ENCODE results near the gene TMTC1.
"Not testable (repeated sequence)": the region's sequence is repeated elsewhere in the genome, so short reads cannot be mapped to it uniquely, and the experiment has no call there.

The TMTC1 gene

DNA sequence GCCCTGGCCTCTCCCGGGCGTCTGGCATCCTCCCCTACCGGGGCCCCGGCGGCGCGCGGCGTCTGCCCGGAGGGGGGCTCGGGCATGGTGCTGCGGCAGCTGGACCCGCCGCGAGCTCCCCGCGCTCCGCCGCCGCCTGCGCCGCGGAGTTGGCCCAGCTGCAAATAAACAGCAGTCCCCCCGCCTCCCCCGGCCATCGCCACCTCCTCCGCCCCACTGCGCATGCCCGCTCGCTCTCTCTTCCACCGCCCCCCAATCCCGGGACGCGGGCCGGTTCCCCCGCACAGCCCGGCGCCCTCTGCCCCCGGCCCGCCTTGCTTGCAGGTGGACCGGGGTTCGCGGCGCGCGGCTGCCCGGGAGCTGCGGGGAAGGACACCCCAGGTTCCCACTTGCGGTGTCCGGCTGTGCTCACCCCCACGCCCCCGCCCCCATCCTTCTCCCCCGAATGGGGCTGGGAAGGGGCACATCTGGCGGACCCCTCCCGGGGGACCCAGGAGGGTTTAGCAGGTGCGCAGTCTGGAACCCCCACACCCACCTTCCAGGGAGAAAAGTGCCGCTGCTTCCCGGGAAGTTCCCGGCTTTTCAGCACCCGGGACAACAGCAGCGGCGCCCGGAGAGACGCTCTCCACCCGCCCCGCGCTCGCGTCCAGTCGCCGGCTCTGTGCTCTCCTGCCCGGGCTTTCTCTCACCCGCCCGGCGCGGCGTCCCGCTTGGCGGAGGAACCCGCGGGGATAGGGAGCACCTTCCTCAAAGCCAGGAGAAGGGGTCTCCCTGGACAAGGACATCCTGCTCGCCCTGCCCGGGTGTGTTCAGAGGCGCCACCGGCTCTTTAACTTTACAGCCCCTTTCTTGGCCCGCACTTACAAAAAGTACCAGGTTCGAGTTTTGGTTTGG, at the start of gene TMTC1:
TSS of gene TMTC1 (minus strand) at position 170 of the 894 bp plus-strand sequence. CDS start 191 bp downstream, outside the sequence.
- DNase-seq, result no peak

DNA sequence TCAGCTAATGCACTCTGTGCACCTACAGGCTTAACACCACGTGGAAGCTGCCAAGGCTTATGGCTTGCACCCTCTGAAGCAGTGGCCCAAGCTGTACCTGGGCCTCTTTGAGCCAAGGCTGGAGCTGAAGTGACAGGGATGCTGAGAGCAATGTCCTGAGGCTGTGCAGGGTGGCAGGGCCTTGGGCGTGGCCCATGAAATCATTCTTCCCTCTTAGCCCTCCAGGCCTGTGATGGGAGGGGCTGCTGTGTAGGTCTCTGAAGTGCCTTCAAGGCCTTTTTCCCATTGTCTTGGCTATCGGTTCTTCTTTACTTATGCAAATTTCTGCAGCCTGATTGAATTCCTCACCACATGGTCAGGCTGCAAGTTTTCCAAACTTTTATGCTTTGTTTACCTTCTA, 47.4 kb upstream of the TMTC1 start:
- no peak for DNase-seq

DNA sequence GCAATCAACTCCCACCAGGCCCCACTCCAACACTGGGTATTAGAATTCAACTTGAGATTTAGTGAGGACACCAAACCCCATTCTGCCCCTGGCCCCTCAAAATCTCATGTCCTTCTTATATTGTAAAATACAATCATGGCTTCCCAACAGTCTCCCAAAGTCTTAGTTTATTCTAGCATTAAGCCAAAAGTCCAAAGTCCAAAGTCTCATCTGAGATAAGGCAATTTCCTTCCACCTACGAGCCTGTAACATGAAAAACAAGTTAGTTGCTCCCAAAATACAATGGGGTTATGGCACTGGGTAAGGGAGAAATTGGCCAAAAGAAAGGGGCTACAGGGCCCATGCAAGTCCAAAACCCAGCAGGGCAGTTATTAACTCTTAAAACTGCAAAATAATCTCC, 46.6 kb upstream of the TMTC1 start:
- no peak for DNase-seq

DNA sequence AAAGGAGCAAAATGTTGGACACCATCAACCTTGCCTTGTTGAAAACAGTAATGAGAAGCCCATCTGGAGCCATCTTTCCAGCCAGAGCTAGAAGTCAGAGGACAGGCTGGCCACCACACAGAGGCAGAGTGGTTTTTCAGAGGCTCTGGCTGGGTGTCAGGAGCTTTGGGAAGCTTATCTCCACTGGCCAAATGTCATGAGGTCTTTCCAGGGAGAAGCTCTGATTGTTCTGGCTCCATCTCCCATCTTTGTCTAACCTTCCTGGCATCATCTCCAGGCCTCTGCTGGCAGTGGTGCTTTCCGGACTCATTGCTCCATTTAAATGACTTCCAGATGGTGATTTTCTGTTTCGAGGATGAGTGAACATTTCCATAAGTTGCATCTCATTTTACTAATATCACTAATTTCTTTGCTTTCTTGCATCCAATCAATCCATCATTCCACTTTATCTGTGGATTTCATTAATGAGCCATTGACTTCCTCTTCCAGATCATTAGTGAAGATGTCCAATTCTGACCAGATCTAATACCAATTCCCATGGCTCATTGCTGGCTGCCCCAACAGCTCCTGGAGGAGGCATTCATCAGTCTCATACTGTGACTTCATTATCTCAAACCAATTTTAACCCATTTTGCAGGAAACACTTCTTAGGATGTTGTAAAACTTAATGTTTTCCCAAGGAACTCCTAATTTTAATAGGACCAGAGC, 35.3 kb upstream of the TMTC1 start:
- no peak for DNase-seq

DNA sequence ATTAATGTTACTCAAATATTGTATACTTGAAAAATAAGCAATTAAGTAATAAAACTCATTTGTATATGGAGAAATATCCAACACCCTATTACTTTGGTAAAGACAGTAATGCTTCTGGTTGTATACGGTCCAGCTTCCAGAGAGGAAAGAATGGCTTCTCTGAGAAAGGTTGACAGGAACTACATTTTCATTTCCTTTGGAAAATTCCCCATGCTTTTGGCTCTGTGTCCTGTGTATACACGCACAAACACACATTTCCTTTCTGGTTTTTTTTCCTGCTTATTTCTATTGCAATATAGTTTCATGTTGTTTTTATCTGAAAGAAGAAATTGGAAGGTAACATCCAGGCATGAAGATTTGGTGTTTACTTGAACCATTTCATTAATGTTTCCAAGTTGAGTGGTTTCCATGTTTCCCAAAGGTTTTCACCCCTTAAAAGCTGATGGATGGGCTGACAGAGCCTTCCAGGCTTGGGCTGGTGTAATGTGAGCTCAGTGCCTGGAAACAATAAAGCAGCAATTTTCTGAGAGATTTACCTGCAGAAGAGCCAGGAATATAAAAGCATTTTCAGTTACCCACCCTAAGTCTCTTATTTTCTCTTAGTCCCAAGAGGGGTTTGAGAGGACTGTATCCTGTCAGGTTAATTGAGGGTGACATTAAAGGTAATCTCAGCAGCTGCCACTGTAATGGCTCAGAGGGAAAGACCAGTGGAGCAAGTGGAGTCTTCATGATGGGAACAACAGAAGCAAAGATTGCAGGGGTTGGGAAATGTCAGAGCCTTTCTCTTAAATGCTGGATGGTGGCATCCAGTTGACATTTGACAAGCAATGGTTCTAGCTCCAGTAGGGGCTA, 33.4 kb upstream of the TMTC1 start:
- DNase-seq, result no peak

DNA sequence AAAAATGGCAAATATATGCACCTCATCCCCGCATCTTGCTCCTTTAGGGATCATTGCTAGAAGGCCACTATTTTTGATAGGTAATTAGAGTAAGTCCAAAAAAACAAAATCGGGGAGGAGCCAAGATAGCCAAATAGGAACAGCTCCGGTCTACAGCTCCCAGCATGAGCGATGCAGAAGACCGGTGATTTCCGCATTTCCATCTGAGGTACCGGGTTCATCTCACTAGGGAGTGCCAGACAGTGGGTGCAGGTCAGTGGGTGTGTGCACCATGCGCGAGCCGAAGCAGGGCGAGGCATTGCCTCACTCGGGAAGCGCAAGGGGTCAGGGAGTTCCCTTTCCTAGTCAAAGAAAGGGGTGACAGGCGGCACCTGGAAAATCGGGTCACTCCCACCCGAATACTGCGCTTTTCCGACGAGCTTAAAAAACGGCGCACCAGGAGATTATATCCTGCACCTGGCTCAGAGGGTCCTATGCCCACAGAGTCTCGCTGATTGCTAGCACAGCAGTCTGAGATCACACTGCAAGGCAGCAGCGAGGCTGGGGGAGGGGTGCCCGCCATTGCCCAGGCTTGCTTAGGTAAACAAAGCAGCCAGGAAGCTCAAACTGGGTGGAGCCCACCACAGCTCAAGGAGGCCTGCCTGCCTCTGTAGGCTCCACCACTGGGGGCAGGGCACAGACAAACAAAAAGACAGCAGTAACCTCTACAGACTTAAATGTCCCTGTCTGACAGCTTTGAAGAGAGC, 26.0 kb upstream of the TMTC1 start:
- DNase-seq, result not testable (repeated sequence)

DNA sequence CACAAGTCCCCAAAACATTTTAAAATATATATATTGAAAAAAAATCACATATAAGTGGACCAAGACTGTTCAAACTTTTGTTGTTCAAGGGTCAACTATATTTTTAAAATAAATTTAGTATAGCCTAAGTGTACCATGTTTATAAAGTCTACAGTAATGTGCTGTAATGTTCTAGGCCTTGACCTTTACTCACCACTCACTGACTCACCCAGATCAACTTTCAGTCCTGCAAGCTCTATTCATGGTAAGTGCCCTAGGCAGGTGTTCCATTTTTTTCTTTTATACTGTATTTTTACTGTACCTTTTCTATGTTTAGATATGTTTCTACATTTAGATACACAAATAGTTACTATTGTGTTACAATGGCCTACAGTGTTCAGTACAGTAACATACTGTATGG, 23.4 kb upstream of the TMTC1 start:
- DNase-seq, result no peak

DNA sequence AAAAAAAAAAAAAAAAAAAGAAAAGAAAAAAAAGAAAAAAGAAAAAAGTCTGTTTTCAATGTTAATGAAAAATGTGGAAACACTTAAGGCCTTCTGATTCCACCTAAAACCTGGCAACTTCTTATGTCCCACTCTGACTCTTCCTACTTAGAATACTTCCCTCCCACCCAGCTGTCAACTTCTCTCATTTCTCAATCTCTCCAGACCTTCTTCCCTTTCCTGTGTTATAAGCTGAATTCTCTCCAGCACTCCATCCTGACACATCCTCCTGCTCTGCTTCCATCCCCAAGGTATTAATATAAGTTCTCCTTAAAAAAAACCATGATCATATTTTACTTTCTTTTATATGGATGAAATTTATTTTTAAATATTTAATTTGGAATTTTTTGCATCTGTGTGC, 20.3 kb upstream of the TMTC1 start:
- DNase-seq, result no peak

DNA sequence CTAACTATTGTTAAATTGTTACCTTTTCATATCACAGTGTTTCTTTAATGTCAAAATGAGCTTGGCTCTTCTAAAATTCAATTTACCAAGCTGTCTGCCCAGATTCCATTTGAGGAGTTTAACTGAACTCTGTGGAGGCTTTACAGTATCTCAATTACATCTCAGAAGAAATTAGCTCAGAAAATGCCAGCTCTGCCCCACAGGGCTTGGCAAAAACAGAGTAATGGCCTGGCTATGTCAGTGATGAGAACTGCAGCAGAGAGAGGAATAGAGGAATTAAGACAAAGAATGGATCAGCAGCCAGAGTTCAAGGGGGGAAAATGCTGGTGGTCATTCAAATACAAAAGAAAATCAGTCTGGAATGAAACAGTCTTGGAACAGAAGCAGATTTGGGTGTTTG, 15.8 kb upstream of the TMTC1 start:
- no peak for DNase-seq

DNA sequence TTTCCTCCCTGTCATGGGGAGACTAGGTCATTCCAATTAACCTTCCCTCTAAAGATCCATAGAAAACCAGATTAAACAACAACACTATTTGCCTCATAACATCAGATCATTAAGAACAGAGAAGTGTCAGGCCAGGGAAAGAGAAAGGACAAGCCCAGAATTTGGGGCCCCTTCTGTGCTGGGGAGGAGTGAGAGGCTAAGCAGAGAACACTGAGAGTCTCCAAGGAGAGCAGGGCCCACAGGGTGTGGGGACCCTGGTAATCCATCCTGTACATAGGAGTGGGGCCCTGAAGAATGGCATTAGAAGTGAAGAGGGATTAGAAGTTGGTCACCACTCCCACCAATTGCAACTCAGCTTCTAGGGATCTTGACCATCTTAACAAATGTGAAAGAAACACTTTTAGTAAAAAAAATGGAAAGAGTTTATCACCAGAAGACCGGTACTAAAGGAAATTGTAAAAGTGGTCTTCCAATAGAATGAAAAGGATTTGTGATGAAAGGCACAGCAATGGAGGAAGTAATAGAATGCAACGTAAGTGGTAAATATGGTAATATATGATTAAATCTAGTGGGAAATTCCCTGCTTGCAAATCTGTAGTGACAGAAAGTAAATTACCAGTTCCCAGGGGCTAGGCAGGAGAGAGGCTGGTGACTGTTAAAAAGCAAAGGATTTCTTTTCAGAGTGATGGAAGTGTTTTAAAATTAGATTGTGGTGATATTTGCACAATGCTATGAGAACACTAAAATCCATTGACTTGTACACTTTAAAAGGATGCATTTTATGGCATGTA, 14.0 kb upstream of the TMTC1 start:
- DNase-seq, result no peak

DNA sequence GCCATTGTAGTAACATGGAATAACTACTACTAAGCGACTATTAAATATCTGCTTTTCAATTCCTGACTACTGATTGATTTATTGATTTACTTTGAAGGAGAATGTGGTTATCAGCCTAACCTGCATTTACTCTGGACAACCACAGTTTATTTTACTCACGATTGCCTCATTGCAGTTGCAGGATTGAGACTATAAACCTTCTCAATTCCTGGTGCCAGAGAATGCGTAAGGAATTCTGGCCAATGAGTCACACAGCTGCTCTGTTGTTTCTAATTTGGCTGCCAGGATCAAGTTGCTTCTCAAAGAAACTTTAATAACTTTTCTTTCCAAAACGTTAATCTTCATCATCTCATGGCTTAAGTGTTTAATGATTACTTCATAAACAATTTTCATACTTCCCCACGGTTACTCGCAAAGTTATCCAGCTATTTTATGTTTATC, 13.1 kb upstream of the TMTC1 start:
- DNase-seq, result no peak

DNA sequence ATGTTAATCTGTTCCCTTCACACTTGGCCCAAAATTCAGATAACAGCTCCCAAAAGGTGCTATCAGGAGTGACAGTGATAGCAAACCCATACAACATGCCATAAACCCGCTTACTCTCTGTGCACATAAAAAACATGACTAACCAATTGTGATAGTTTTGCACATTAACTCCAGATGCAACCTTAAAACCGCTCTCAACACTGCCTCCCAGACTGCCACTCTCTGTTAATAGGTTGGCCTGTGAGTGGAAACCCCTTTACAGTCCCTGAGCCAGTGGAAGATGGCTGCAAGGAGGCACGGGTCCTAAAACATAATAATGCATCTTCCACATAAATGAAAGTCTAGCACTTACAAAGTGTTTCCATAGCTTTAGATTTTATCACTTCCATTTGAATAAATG, 12.0 kb upstream of the TMTC1 start:
- DNase-seq, result no peak

DNA sequence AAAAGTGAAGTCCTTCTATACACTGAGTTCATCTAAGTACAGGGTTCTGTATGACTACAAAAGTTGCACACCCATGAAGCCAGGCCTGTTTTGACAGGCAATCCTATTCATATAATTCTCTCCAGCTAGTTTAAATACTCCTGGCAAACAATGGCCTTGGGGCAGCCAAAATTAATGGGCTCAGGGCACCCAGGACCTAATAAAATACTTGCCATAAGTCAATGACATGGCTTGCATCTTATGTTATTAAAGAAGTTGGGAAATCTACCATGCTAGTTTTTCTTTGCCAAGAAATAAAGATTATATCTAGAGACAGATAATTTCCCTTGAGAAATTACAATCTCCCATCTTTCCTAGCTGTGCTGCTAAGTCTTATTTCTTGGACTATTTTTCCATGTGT, 11.1 kb upstream of the TMTC1 start:
- no peak for DNase-seq

DNA sequence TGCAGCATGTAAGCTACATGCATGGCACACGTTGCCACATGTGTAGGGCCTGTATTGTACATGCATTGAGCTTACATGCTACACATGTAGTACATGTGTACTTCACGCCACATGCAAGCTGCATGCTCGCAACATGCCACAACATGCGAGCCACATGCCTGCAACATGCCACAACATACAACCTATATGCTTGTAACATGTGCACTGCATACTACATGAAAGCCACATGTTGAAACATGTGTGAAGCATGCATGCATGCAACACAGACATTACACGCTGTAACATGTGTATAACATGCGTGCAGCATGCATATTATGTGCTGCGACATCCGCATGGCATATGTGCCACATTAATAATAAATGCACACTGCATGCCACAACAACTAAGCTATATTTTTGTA, 9.1 kb upstream of the TMTC1 start:
- no peak for DNase-seq

DNA sequence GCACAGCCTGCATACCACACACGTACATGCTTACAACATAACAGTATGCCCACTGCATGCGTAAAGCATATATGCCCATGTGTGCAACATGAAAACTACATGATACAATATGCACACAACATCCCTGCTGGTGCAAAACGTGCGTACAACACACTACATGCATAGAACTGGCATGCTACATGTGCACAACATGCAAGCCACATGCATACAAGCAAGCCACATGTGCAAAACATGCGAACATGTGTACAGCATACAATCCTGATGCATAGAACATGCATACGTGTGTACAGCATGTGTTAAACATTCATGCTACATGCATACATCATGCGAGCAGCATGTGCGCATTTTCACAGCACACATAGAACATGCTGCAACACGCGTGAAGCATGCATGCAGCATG, 8.4 kb upstream of the TMTC1 start:
- DNase-seq, result no peak

DNA sequence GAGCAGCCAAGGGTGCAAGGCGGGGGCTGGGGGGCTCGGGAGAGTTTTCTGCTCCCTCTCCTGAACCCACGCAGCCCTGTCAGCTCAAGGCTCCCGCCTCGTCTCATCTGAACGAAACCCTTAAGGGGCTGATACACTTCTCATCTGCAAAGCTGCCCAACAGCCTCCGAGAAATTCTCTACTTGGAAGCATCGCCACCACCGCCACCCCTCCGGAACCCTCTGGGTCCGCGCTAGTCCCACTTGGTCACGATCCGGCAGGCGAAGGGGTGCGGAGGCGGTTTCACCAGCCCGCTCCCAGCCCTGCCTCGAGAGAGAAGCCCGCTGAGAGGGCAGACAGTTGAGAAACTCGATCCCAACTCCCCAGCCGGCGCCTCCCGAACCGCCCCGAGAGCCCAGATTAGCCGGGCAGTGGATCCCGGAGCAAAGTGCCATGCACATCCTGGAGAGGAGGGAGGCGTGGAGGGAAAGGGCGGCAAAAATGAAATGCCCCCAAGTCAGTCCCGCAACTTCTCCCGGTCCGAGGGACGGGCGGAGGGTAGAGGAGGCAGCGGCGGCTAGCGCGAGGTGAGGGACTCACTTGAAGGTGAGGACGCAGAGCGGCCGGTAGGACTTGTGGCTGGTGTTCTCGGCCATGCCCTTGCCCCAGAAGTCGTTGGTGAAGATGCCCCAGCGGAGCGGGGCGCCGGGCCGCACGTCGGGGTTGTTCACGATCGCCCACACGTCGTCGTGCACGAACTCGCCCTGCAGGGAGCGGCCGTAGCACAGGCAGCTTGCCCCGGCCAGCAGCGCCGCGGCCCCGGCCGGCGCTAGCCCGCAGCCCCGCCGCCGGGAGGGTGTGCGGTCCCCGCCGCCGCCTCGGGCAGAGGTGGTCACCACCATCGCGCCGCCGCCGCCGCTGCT, 620 bp downstream of the TMTC1 start:
- no peak for DNase-seq

DNA sequence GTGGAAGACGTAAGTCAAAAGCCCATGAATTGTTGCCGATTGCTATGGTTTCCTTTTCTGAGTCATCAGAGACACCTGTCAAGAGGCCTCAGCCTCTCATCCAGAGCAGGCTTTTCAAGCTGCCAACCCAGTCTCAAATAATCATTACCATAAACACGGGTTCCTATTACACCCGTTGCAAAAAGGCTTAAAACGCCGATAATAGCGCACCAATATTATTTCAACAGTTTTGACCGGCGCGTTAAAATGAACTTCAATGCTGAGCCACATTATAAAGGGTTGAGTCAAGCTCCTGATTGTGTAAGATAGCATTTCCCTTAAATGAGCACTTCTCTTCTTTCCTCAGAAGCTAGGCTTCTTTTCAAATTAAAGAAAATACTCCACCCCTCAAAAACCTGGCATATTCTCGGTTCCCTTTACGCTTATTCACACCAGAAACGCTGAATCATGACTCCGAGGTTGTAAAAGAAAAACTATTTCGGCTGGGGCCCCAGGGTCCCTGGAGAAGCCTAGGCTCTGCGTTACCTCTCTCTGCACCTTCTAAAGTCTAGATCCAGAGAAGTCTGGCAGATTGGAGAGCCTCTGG, 1.4 kb downstream of the TMTC1 start:
- DNase-seq, result peak; percentile 8

DNA sequence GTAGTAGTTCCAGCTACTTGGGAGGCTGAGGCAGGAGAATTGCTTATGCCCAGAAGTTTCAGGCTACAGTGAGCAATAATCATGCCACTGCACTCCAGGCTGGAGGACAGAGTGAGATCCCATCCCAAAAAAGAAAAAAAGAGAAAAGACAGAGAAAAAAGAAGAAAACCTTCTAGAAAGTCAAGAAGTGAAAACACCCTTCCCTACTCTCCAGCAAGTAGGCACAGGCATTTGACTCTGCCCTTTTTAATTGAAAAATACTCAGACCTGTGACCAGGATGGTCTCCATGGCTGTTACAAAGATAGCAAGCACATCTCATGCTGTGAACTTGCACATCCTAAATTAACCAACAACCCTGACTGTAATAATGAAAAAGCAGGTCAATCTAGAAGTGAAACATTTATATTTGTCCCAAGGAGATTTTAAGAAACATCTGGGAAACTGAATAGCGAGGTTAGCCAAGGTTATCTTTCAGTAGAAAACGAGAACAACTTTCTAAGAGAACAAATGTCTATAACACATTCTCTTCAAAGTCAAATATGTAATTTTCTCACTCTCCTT, 2.0 kb downstream of the TMTC1 start:
- no peak for DNase-seq

DNA sequence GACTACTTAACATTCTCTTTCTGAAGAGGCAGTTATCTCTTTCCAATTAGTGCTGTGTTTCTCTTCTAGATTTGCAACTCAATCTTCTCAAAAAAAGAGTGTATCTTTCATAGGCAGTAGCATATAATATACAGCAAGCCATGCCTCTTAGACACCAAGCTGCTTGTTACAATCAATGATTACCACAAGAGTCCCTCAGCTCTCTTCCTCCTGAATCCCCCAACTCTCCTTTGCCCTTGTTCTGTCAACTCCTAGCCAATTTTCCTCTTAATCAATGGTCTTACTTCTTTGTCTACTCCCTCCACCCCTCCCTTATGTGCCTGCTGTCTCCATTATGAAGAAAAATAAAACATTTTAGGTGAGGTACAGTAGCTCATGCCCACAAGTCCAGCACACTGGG, 2.6 kb downstream of the TMTC1 start:
- DNase-seq, result no peak

DNA sequence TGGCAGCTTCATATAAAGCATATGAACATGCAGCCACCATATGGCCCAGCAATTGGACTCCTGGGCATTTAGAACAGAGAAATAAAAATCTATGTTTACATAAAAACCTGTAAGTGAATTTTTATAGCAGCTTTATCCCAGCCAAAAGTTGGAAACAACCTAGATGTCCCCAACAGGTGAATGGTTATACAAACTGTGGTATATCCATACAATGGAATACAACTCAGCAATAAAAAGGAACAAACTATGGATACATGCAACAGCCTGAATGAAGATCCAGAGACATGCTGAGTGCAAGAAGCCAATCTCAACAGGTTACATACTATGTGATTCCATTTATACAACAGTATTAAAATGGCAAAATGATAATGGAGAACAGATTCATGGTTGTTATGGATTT, 3.7 kb downstream of the TMTC1 start:
- DNase-seq, result no peak

Data from stimulated activated CD4-positive, alpha-beta T cell treated with anti-CD3 and anti-CD28 coated beads, Interleukin-1b, Interleukin-23, amount 100 ng/mL, for 48 hours (primary cell).